CD4-positive, alpha-beta T cell treated with Interleukin-4 for 1 hour (primary cell): ENCODE measurements around the gene FGF19.
"Not testable (repeated sequence)": the region's sequence is repeated elsewhere in the genome, so short reads cannot be mapped to it uniquely, and the experiment has no call there.

Experiments
- DNase-seq, 2 donors: peaks; one replicate each; pipeline ENCODE4 v3.0.0-alpha.2; 2020 to 2022

The FGF19 gene

GRCh38 chr11:69695581-69695980 is 8.2 kb downstream of the FGF19 start:
- no peak for DNase-seq

- no peak for DNase-seq
Observed at GRCh38 chr11:69694781-69695180, 9.0 kb downstream of the FGF19 start.

- DNase-seq = no peak
Observed at GRCh38 chr11:69692422-69692821, 11.4 kb downstream of the FGF19 start.

GRCh38 chr11:69691463-69691862 is 12.4 kb downstream of the FGF19 start:
- no peak for DNase-seq

DNA sequence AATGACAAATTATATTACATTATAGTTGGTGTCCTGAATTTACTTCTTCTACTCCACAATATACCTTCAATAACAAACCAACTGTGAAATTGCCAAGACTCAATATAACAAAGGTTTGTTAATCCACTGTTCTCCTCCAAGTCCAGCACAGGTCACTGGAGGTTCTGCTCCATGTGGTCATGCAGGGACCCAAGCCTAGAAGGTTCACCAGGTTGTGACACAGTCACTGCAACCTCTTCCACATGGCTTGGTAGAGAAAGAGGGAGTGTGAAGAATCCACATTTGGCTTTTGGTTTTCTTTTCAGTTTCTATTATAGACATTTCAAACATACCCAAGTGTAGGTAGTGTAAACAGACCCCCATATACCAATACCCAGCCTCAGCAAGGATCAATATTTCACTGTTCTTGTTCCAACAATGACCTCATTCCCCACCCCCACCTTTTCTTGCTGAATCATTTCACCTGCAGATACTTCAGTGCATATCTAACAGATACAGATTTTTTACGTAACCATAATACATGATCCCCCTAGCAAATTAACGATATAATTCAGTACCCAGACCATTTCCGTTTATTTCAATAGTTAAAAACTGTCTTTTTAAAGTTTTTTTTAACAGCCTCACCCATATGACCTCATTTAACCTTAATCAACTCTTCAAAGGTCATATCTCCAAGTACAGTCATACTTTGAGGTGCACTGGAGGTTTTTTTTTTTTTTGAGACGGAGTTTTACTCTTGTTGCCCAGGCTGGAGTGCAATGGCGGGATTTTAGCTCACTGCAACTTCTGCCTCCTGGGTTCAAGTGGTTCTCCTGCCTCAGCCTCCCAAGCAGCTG is 14.1 kb downstream of the FGF19 start:
- DNase-seq = no peak

- DNase-seq = not testable (repeated sequence)
Observed at GRCh38 chr11:69687969-69688771, 15.7 kb downstream of the FGF19 start.

GRCh38 chr11:69686856-69687255 is 17.0 kb downstream of the FGF19 start:
- DNase-seq = no peak

- DNase-seq = no peak
Observed at GRCh38 chr11:69686452-69686851, 17.4 kb downstream of the FGF19 start.

DNA sequence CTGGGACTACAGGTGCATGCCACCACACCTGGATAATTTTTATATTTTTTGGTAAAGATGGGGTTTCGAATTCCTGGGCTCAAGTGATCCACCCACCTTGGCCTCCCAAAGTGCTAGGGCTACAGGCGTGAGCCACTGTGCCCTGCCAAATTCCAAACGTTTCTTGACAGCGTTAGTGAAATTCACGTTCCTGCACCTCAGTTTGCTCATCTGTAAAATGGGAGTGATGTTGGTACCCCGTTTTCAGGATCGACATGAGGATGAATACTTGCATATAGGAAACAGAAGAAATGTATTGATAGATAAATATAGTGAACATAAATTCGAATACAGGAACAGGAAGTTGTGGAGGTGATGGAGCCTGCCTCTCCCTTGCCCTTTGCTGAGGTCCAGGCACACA is 18.5 kb downstream of the FGF19 start:
- DNase-seq = no peak

DNA sequence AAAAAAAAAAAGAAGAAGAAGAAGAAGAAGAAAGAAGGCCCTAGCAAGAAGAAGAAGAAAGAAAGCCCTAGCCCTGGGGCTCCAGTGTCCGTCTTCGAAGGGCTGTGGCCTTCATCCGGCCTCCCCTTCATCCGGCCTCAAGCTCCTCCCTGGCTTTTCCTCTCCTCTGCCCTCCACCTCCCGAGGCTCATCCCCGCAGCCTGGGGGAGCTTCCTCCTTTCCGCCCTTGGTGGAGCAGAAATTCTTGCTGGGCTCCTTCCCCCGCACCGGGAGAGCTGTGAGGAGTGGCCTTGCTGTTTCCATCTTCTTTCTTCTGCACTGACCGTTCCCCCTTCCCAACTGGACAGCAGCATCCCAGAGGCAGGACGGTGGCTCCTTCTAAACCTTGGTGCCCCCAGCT is 19.2 kb downstream of the FGF19 start:
- no peak for DNase-seq

GRCh38 chr11:69683764-69684333 is 20.0 kb downstream of the FGF19 start:
- DNase-seq = no peak

DNA sequence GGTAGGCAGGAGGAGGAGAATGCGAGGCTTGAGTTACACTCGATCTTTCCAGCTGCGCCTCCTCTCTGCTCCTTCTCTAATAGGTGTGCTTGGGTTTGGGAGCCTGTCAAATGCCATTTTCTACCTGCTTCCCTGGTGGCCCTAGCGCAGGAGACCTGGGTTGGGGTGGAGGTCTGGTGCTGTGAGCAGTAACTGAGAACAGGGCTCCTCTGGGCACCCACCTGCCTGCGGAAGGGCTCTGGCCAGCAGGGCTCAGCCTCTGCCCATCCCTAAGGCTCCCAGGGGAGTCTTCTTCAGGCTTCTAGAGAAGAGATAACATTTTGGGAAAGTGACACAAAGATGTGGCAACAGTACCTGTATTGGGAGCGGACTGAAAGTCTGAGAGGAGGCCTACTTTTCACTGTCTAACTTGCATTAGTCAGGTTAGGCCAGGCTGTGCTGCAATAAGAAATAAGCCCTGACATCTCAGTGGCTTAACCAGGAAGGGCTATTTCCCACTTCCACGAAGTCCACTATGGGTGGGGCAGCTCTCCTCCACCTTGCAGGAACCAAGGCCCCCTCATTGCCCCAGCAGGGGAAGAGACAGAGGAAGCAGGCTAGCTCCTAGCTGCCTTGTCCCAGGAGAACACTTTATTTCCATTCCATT is 21.0 kb downstream of the FGF19 start:
- no peak for DNase-seq

- DNase-seq = no peak
Observed at GRCh38 chr11:69682221-69682620, 21.6 kb downstream of the FGF19 start.

DNA sequence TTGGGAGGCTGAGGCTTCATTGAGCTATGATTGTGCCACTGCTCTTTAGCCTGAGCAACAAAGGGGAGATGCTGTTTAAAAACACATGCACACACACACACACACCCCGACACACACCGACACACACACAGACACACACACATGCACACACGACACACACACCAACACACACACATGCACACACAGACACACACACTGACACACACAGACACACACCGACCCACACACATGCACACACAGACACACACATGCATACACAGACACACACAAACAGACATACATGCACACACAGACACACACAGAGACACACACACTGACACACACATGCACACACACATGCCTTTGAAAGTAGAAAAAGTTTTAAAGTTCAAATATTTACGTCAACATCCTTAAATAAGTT is 23.1 kb downstream of the FGF19 start:
- no peak for DNase-seq

DNA sequence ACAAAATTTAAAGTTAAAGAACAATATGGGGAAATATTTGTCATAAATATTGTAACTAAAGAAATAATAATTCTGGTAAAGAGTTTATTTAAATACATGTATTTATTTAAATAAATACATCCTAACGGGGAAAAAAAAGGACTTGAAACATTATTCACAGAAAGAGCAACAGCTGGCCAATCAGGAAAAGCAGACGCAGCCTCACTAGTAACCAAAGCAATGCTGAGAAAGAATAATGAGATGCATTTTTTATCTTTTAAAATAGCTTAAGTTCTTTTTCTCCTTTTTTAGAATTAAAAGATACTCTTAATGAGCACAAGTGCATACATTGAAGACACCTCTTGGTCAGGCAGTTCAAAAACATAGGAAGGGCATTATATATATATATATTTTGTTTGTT is 26.1 kb downstream of the FGF19 start:
- DNase-seq = no peak

- peak; percentile 93 for DNase-seq
Observed at GRCh38 chr11:69674886-69675714, 28.7 kb downstream of the FGF19 start, which contains the start of gene LTO1. Gene LTO1 (minus strand): TSS chr11:69675353. CDS start chr11:69675239, 114 bp downstream.

- DNase-seq = no peak
Observed at GRCh38 chr11:69674267-69674885, 29.4 kb downstream of the FGF19 start.

GRCh38 chr11:69671734-69672465 is 31.9 kb downstream of the FGF19 start:
- DNase-seq = no peak

GRCh38 chr11:69670158-69670845 is 33.5 kb downstream of the FGF19 start:
- DNase-seq = peak; percentile 53 to 56

DNA sequence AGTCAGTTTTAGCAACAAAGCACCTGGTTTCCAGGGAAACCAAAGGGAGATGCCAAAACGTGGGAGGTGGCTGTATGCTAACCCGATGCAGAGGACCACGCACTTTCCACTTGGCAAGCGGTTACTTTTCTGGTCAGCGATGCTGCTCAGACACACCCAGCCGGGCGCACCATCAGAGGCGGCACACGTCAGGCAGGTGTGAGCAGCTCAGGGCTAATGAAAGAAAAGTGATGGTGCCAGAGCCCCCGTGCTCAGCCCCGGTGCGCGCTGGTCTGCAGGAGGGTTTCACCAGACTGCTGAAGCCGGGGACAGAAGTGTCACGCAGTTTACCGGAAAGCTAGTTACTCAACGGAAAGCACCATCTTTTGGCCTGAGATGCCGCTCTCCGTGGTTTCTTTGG is 34.3 kb downstream of the FGF19 start:
- DNase-seq = no peak
